AG04450 (cell line): ENCODE data around the gene RTN4RL1. TPM values are rescaled to one million over a fixed set of nuclear protein-coding genes. Genes with fewer than 3 reads are reported as not detected.

Experiments
- CTCF ChIA-PET: fragments of 300-600, 350-600 bp; formaldehyde crosslinking; extraction: SDS; loops from one replicate; lab custom pipeline; 2022; ENCODE audit warnings: antibody characterized with exemption, inconsistent platforms; lab: Charles Lee
- POLR2A ChIA-PET: fragments of 350-600 bp; formaldehyde crosslinking; extraction: SDS; loops from one replicate; lab custom pipeline; 2021; ENCODE audit warnings: antibody characterized with exemption, inconsistent platforms; lab: Yijun Ruan, JAX
- DNase-seq: peaks from one replicate; pipeline ENCODE4 v3.0.0-alpha.2; 2011; ENCODE audit warnings: low read depth, low spot score
- H3K27ac ChIP-seq: one replicate; pipeline ENCODE4 v1.5.1; 2012; ENCODE audit warnings: low read depth, low read length, control low read depth
- H3K27me3 ChIP-seq: one replicate; pipeline ENCODE4 v1.6.0; 2012; ENCODE audit warnings: low read length; ENCODE audit not compliant: control insufficient read depth, insufficient read depth
- H3K4me3 ChIP-seq: 2 replicates; pipeline ENCODE4 v1.5.1; 2011; ENCODE audit warnings: mild to moderate bottlenecking, low read depth, low read length, control low read depth
- H3K9me3 ChIP-seq: 2 replicates; pipeline ENCODE4 v1.5.1; 2012; ENCODE audit warnings: low read length; ENCODE audit not compliant: control insufficient read depth, insufficient read depth
- polyA plus RNA-seq: library from polyadenylated mRNA; depleted of rRNA; stranded (reverse); fragments of >200 nt; gene quantifications from 2 replicates; pipeline ENCODE4 v1.2.3, GENCODE V29; 2011
- TF ChIP-seq, protein P1 (sequence below): IDR thresholded peaks from 2 replicates; pipeline ENCODE4 v1.5.1; 2011; ENCODE audit warnings: low read depth, low read length, control low read depth, inconsistent platforms

The RTN4RL1 gene
- polyA plus RNA-seq, 1 experiment: 0.04 TPM

DNA sequence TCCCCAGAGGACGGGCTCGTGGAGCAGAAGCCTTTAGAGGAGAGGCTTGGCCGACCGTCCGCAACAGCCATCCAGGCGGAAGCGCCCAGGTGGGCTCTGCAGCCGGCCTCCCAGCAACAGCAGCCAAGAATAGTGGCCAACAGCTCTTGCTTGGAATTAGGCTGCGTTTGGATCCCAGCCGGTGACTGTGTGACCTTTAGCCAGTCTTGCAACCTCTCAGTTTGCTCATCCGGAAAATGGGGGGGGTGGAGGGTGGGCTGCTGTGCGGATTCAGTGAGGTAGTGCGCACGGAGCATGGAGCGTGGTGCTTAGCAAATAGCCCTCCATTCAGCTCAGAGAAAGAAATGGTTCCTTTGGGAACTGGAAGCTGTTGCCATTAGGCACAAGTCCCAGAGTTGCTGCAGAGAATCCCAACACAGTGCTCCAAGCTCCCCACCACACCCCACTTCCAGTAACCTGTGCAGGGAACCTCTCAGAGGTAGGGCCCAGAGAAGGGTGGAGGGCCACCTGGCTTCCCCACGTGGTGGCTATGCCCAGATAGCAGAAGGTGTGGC is 46.7 kb downstream of the RTN4RL1 start:
- Histone ChIP-seq H3K9me3 (no peaks in the 10 kb centered on the region; the same call in 1 of the 2 replicates), H3K27me3 (peaks cover 53% of the 10 kb centered on the region), H3K4me3 (no peak overlapping the region), H3K27ac (no peak overlapping the region)
- CTCF ChIA-PET: interaction anchor here (1.0 kb wide), 1 partner anchor 56 kb away, joined by 3 read pairs; no protein-coding TSS in a partner anchor
- POLR2A ChIA-PET: no interaction called here
- no peak for DNase-seq
- TF ChIP-seq, protein P1, sequence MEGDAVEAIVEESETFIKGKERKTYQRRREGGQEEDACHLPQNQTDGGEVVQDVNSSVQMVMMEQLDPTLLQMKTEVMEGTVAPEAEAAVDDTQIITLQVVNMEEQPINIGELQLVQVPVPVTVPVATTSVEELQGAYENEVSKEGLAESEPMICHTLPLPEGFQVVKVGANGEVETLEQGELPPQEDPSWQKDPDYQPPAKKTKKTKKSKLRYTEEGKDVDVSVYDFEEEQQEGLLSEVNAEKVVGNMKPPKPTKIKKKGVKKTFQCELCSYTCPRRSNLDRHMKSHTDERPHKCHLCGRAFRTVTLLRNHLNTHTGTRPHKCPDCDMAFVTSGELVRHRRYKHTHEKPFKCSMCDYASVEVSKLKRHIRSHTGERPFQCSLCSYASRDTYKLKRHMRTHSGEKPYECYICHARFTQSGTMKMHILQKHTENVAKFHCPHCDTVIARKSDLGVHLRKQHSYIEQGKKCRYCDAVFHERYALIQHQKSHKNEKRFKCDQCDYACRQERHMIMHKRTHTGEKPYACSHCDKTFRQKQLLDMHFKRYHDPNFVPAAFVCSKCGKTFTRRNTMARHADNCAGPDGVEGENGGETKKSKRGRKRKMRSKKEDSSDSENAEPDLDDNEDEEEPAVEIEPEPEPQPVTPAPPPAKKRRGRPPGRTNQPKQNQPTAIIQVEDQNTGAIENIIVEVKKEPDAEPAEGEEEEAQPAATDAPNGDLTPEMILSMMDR: no peak

DNA sequence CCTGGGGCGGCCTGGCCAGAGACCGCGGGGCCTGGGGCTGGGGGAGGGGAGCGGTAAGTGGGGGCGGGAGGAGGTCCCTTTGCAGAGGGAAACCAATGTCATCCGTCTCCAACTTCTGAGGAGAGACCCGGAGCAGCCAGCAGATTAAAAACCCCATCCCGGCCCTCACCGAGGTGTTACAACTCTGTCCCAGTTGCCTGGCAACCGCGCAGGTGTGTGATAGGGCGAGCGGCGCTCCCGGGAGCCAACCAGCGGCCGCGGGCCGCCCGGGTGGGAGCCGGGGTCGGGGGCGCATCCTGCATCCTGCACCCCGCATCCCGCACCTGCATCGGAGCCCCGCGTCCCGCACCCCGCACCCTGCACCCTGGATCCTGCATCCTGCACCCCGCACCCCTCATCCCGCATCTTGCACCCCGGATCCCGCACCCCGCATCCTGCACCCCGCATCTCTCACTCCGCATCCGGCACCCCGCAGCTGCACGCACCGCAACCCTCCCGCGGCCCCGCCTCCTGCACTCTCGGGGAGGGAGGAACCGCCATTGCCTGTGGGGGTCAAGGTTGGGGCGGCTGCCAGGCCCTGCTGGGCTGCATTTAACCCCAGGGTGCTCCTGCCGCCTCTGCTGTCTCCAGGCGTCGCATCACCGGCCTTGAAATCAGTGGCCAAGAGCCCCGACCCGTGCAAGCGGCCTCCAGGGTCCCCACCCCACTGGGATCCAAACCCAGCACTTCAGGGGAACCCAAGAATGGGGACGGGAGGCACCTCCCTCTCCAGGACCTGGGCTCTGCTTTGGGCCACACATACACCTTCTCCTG is 47.3 kb downstream of the RTN4RL1 start:
- TF ChIP-seq, protein P1: no peak
- Histone ChIP-seq H3K4me3 (no peak overlapping the region), H3K27ac (no peak overlapping the region), H3K9me3 (no peaks in the 10 kb centered on the region; the same call in 1 of the 2 replicates), H3K27me3 (peaks cover 52% of the 10 kb centered on the region)
- POLR2A ChIA-PET: no interaction called here
- CTCF ChIA-PET: no interaction called here
- no peak for DNase-seq

DNA sequence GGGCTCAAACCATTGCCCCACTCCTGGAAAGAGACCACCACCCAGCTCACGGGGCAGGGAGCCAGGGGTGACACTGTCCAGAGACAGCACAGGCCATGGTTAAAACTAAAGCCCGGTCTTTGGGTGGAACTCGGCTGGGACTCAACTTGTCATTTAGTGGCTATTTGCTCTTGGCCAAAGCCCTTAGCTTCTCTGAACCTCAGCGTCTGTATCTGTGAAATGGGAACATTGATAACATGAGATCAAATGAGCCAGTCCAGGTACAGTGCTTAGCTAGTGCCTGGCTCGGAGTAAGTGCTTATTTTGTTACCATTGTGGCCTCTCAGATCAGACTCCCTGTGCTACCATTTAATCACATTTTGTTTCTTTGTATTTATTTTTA is 48.5 kb downstream of the RTN4RL1 start:
- H3K9me3 ChIP-seq: no peaks in the 10 kb centered on the region; the same call in 1 of the 2 replicates
- ChIA-PET CTCF (no interaction called here), POLR2A (no interaction called here)
- H3K27me3 ChIP-seq: peaks cover 49% of the 10 kb centered on the region
- H3K4me3 ChIP-seq: no peak overlapping the region
- TF ChIP-seq, protein P1: no peak
- no peak overlapping the region for H3K27ac ChIP-seq
- no peak for DNase-seq

DNA sequence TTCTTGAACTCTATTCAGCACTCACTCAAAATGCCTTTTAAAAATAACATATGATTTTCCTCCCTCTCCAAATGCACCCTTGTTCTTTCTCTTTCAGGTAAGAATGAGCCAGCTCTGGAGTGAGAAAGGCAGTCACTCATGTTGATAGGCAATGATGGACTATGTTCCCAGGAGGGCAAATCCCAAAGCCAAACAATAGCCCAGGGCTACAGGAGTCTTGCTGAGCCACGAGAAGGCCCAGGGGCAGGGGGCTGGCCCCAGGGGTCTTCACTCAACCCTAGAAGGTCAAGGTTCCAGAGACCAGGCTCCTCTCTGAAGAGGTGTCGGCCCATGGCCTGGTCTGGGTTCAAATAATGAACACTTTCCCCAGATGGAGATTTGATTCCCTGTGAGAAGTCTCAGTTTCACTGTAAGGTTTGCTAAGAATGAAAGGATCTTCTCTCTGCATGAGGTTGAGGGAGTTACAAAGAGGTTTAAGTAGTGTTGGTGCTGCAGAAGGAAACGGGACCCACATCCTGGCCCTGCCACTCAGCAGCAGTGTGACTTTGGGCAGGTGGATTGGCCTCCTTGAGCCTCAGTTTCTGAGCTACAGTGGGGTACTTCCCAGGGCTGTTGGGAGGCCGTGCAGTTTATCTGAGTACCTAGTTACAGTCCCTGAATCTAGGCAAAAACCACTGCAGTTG is 49.0 kb downstream of the RTN4RL1 start:
- Histone ChIP-seq H3K27ac (no peak overlapping the region), H3K4me3 (no peak overlapping the region), H3K27me3 (peaks cover 49% of the 10 kb centered on the region), H3K9me3 (no peaks in the 10 kb centered on the region; the same call in 1 of the 2 replicates)
- no peak for DNase-seq
- TF ChIP-seq, protein P1: no peak
- ChIA-PET POLR2A (no interaction called here), CTCF (no interaction called here)

DNA sequence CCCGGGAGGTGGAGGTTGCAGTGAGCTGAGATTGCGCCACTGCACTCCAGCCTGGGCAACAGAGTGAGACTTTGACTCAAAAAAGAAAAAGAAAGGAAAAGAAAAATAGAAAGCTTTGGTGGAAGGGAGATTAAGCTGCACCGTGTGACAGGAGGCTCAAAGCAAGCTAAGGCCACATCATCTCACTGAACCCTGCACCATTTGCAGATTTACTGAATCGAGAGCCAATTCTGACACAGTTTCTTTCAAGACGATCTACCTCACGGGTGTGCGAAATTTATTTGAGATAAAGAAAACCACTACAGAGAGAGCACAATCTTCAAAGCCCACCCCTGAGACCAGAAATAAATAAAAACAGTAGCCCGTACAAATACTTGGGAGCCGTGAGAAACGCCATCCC is 49.6 kb downstream of the RTN4RL1 start:
- Histone ChIP-seq H3K27me3 (peaks cover 51% of the 10 kb centered on the region), H3K27ac (no peak overlapping the region), H3K9me3 (peaks cover under 1% of the 10 kb centered on the region), H3K4me3 (no peak overlapping the region)
- DNase-seq: no peak
- POLR2A ChIA-PET: no interaction called here
- CTCF ChIA-PET: interaction anchor here (1.1 kb wide), 1 partner anchor 67 kb away, joined by 4 read pairs; no protein-coding TSS in a partner anchor
- TF ChIP-seq, protein P1: no peak
